ENCODE measurements around the gene PAK1IP1. TPM values are rescaled to one million over a fixed set of nuclear protein-coding genes. Genes with fewer than 3 reads are reported as not detected.
"Not testable (repeated sequence)": the region's sequence is repeated elsewhere in the genome, so short reads cannot be mapped to it uniquely, and the experiment has no call there.

PAK1IP1 gene
- total and polyA plus RNA-seq, 12 donors = 4.5 to 32.3 (median 11.6) TPM

DNA sequence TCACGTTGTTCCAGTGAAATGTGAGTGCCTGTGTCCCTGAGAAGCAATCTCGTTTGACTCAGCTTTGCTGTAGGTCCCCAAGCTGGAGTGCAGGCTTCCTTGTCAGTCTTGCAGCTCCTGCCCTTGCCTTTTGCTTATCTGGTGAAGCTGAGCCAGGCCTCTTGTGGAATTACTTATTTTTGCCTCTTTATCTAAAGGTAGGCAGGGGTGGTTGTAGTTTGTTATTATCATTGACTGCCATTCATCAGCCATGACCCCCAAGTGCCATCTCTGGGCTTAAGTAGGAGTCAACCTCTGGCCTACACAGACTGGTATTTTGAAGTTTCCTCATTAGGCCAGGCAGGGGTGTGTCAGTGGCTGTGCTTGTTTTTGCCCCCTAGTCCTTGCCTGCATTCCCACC, 55.0 kb downstream of the PAK1IP1 start:
- H3K4me1 ChIP-seq (replicated peaks in 1 of 2) = peaks cover 19 to 28% of the 10 kb centered on the region in 2 donors
- H3K27me3 ChIP-seq = no peaks in the 10 kb centered on the region
- H3K9me3 ChIP-seq (replicated peaks in 1 of 3) = no peaks in the 10 kb centered on the region
- 19 to 34% (median 28%) methylated on average over 2 of the region's 2 CpGs for WGBS, 4 donors
- peaks cover 0 to 26% of the 10 kb centered on the region in 2 donors for H3K36me3 ChIP-seq (replicated peaks in 1 of 2)
- TF ChIP-seq POLR2A (IDR thresholded peaks at IDR 0.05) = peak in 1 of 2 donors; percentile 34
- TF ChIP-seq, protein P1, sequence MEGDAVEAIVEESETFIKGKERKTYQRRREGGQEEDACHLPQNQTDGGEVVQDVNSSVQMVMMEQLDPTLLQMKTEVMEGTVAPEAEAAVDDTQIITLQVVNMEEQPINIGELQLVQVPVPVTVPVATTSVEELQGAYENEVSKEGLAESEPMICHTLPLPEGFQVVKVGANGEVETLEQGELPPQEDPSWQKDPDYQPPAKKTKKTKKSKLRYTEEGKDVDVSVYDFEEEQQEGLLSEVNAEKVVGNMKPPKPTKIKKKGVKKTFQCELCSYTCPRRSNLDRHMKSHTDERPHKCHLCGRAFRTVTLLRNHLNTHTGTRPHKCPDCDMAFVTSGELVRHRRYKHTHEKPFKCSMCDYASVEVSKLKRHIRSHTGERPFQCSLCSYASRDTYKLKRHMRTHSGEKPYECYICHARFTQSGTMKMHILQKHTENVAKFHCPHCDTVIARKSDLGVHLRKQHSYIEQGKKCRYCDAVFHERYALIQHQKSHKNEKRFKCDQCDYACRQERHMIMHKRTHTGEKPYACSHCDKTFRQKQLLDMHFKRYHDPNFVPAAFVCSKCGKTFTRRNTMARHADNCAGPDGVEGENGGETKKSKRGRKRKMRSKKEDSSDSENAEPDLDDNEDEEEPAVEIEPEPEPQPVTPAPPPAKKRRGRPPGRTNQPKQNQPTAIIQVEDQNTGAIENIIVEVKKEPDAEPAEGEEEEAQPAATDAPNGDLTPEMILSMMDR (IDR thresholded peaks at IDR 0.05) = no peak
- H3K4me3 ChIP-seq = peak overlapping the region in 1 of 4 donors; percentile 82
- peak in 4 of 7 donors; percentile 29 to 55 (median 41) for DNase-seq
- intact Hi-C loops (cut with DNase I) = loop anchor here in 1 of 2 donors (10.0 kb wide), 1 partner anchor 55 kb away; the partner anchor contains the start of genes C6orf52 and PAK1IP1
- peak overlapping the region in 4 of 5 donors; percentile 8 to 85 (median 60) for H3K27ac ChIP-seq

DNA sequence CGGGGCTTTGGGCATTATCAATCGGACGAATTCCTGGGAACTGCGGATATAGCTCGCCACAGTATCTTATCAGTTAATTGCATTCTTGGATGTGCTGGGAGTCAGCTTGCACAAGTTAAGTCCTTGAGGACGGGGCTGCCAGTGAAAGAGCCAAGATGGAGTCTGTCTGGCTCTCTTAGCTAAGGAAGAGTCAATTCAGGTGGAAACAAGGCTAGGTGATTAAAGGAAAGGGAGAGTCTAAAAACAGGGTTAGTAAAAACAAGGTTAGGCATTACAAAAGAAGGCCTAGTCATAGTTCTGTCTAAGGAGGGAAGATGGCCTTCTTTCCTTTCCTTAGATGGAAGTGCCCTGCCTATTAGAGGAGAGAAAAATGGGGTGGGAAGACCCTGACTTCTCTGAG, 55.8 kb downstream of the PAK1IP1 start:
- DNase-seq; H3K4me3 ChIP-seq; H3K9me3 ChIP-seq (replicated peaks in 1 of 3); intact Hi-C loops (cut with DNase I); H3K27me3 ChIP-seq: not testable (repeated sequence)
- peaks cover 0 to 34% of the 10 kb centered on the region in 2 donors for H3K36me3 ChIP-seq (replicated peaks in 1 of 2)
- peak overlapping the region in 2 of 5 donors; percentile 23 to 31 for H3K27ac ChIP-seq
- H3K4me1 ChIP-seq (replicated peaks in 1 of 2) = peaks cover 19 to 28% of the 10 kb centered on the region in 2 donors
- WGBS, 4 donors = 33 to 46% (median 43%) methylated on average over 6 of the region's 6 CpGs

DNA sequence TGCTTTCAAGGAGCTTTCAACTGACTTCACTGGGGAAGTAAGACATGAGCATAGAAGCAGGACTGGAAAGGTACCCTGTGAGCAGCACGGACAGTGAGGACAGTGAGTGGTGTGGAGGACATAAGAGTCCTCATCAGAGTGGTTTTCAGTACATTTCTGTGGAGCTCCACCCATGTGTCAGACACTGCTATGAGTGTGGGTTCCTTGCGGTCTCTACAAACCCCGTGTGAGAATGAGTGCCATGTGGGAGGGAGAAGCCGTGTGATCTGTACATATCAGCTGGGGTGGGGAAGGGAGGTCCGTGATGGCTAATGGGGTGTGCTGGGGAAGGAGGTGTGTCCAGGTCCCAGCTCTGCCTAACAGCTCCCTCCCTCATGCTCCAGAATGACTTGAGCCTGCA, 57.0 kb downstream of the PAK1IP1 start:
- 83 to 90% (median 87%) methylated on average over 3 to 5 of the region's 5 CpGs for WGBS, 4 donors

DNA sequence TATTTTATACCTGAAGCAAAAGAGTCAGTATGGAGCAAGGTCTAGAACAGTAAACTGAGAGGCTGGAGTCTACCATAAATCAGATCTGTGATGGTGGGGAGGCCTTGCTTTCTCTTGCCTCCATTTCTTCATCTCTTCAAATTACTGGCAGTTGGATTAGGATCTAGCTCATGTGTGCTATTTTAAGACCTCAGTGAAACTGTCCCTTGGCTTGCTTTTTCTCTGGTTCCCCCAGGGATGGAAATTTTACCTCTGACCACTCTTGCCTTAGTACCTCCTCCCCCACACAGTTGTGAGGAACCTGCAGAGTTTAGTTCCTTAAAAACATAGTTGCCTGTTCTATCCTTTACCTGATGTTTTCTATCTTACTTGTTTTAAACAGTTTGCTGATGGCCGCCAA, 61.3 kb downstream of the PAK1IP1 start:
- no peak overlapping the region for H3K27ac ChIP-seq
- 80 to 95% (median 91%) methylated on average over 1 of the region's 1 CpG for WGBS, 4 donors
- no peak for DNase-seq
- intact Hi-C loops (cut with DNase I) = no loop called here
- peaks cover 6 to 11% of the 10 kb centered on the region in 2 donors for H3K4me1 ChIP-seq (replicated peaks in 1 of 2)
- H3K36me3 ChIP-seq (replicated peaks in 1 of 2) = peaks cover 0 to 51% of the 10 kb centered on the region in 2 donors
- TF ChIP-seq POLR2A (IDR thresholded peaks at IDR 0.05) = no peak
- TF ChIP-seq, protein P1 (IDR thresholded peaks at IDR 0.05) = no peak
- H3K4me3 ChIP-seq = no peak overlapping the region
- H3K27me3 ChIP-seq = no peaks in the 10 kb centered on the region
- H3K9me3 ChIP-seq (replicated peaks in 1 of 3) = no peaks in the 10 kb centered on the region

More for the DNA sequence above, 57.0 kb downstream of the PAK1IP1 start:
- H3K27me3 ChIP-seq; H3K27ac ChIP-seq; DNase-seq; H3K9me3 ChIP-seq (replicated peaks in 1 of 3); intact Hi-C loops (cut with DNase I); H3K4me3 ChIP-seq: not testable (repeated sequence)
- Histone ChIP-seq H3K4me1 (replicated peaks in 1 of 2) (peaks cover 19 to 28% of the 10 kb centered on the region in 2 donors), H3K36me3 (replicated peaks in 1 of 2) (peaks cover 0 to 41% of the 10 kb centered on the region in 2 donors)

Small RNA genes lying within 50 kb of the gene (small RNA-seq; reads per million reads assigned to genes)
- gene RF00019 (0 reads per million in 2 donors), gene RNA5SP203 (0 reads per million in 2 donors)

Other genes starting within 250 kb of the PAK1IP1 start
- 1 to 10 TPM in 8 of 9 donors, under 1 TPM in 1; 0.87 to 4.0 (median 1.8) TPM for gene GCNT2, start 173.6 kb upstream of the PAK1IP1 start, total RNA-seq
- gene GCNT2, start 173.6 kb upstream of the PAK1IP1 start, polyA plus RNA-seq = 1 to 10 TPM in 1 of 3 donors, under 1 TPM in 2; 0.27 to 1.2 (median 0.56) TPM
- gene C6orf52, start 356 bp upstream of the PAK1IP1 start, total RNA-seq = 1 to 10 TPM in 5 of 9 donors, under 1 TPM in 1, not detected in 3; 0.96 to 5.5 (median 2.6) TPM
- gene C6orf52, start 356 bp upstream of the PAK1IP1 start, polyA plus RNA-seq = 1 to 10 TPM; 1.9 to 4.2 (median 2.8) TPM
- 100 to 1,000 TPM; 126 to 312 (median 167) TPM for gene TMEM14C, start 28.1 kb downstream of the PAK1IP1 start, total RNA-seq
- gene TMEM14C, start 28.1 kb downstream of the PAK1IP1 start, polyA plus RNA-seq = 100 to 1,000 TPM; 105 to 196 (median 157) TPM
- gene TMEM14B, start 52.8 kb downstream of the PAK1IP1 start, total RNA-seq = 100 to 1,000 TPM; 110 to 188 (median 123) TPM
- gene TMEM14B, start 52.8 kb downstream of the PAK1IP1 start, polyA plus RNA-seq = 100 to 1,000 TPM in 1 of 3 donors, 10 to 100 TPM in 2; 74.3 to 210 (median 93.7) TPM
- gene MAK, start 143.6 kb downstream of the PAK1IP1 start, total RNA-seq = under 1 TPM in 5 of 9 donors, not detected in 4; under 0.01 to 0.43 (median 0.19) TPM
- under 1 TPM; 0.07 to 0.13 (median 0.08) TPM for gene MAK, start 143.6 kb downstream of the PAK1IP1 start, polyA plus RNA-seq
- gene GCM2, start 187.1 kb downstream of the PAK1IP1 start, total RNA-seq = not detected
- gene GCM2, start 187.1 kb downstream of the PAK1IP1 start, polyA plus RNA-seq = not detected
- gene SYCP2L, start 192.1 kb downstream of the PAK1IP1 start, total RNA-seq = 1 to 10 TPM in 2 of 9 donors, under 1 TPM in 5, not detected in 2; 0.24 to 3.0 (median 0.48) TPM
- gene SYCP2L, start 192.1 kb downstream of the PAK1IP1 start, polyA plus RNA-seq = 1 to 10 TPM in 1 of 3 donors, under 1 TPM in 2; 0.09 to 1.0 (median 0.84) TPM

All from adrenal gland (tissue), 12 donors.